Fibroblast of lung (primary cell): ENCODE measurements around the gene GALNT12. TPM values are rescaled to one million over a fixed set of nuclear protein-coding genes. Genes with fewer than 3 reads are reported as not detected.

Experiments
- DNase-seq, 2 donors: peaks; one replicate each; pipeline versions ENCODE4 v3.0.0 to v3.0.0-alpha.2; 2010; ENCODE audit warnings: low read depth in 2 of 2
- H2AFZ ChIP-seq: 2 replicates; pipeline ENCODE4 v1.5.1; 2012; ENCODE audit warnings: low read length, control low read depth, inconsistent platforms
- H3K27ac ChIP-seq: 2 replicates; pipeline ENCODE4 v1.5.1; 2011; ENCODE audit warnings: low read length, control low read depth; ENCODE audit not compliant: insufficient read depth
- H3K27me3 ChIP-seq: 2 replicates; pipeline ENCODE4 v1.5.1; 2011; ENCODE audit warnings: mild to moderate bottlenecking, low read length; ENCODE audit not compliant: control insufficient read depth, insufficient read depth
- H3K36me3 ChIP-seq: 2 replicates; pipeline ENCODE4 v1.5.1; 2011; ENCODE audit warnings: low read length; ENCODE audit not compliant: control insufficient read depth, insufficient read depth
- H3K4me1 ChIP-seq: 2 replicates; pipeline ENCODE4 v1.5.1; 2011; ENCODE audit warnings: low read length; ENCODE audit not compliant: control insufficient read depth, insufficient read depth; ENCODE audit errors: extremely low read depth
- H3K4me2 ChIP-seq: 2 replicates; pipeline ENCODE4 v1.5.1; 2011; ENCODE audit warnings: low read length, control low read depth; ENCODE audit not compliant: insufficient read depth; ENCODE audit errors: extremely low read depth
- H3K4me3 ChIP-seq, 4 experiments: fragments of 200-600 bp in 1 of 4; sonication (generic) in 1 of 4; replicated peaks in 1 of 4; 2 replicates each; pipeline ENCODE4 v1.5.1; 2011 to 2016; ENCODE audit warnings: low read length in 4 of 4, low read depth in 3 of 4, mild to moderate bottlenecking in 3 of 4, control low read depth in 2 of 4, inconsistent platforms in 1 of 4, mixed read lengths in 1 of 4; ENCODE audit not compliant: insufficient read depth in 1 of 4; ENCODE audit errors: control extremely low read depth in 1 of 4
- H3K79me2 ChIP-seq: 2 replicates; pipeline ENCODE4 v1.5.1; 2012; ENCODE audit warnings: mild to moderate bottlenecking, low read length, inconsistent platforms; ENCODE audit not compliant: control insufficient read depth, insufficient read depth
- H3K9ac ChIP-seq: 2 replicates; pipeline ENCODE4 v1.5.1; 2011; ENCODE audit warnings: mild to moderate bottlenecking, low read length, control low read depth; ENCODE audit not compliant: insufficient read depth
- H3K9me3 ChIP-seq: 2 replicates; pipeline ENCODE4 v1.5.1; 2012; ENCODE audit warnings: low read depth, low read length; ENCODE audit not compliant: control insufficient read depth, insufficient read depth
- H4K20me1 ChIP-seq: 2 replicates; pipeline ENCODE4 v1.5.1; 2011; ENCODE audit warnings: low read length; ENCODE audit not compliant: control insufficient read depth, insufficient read depth; ENCODE audit errors: extremely low read depth
- EZH2 ChIP-seq: IDR thresholded peaks from 2 replicates; pipeline ENCODE4 v1.5.1; 2012; ENCODE audit warnings: low read length, control low read depth, mild to moderate bottlenecking; ENCODE audit errors: missing control alignments
- polyA plus RNA-seq, 2 donors: library from polyadenylated mRNA; depleted of rRNA in 1 of 2; stranded (reverse) in 1 of 2; unstranded in 1 of 2; fragments of >200 nt; gene quantifications; 2 replicates each; pipeline ENCODE4 v1.2.1, GENCODE V29; 2011 to 2012; ENCODE audit warnings: missing spikeins in 1 of 2
- total RNA-seq: library from RNA; depleted of rRNA; stranded (reverse); fragments of >200 nt; gene quantifications from 2 replicates; pipeline ENCODE4 v1.2.1, GENCODE V29; 2014
- TF ChIP-seq, protein P1 (sequence below), 2 donors: IDR thresholded peaks in 1 of 2; conservative IDR thresholded peaks in 1 of 2; 1 replicate in 1 of 2; 2 replicates in 1 of 2; pipeline ENCODE4 v1.5.1; 2011 to 2012; ENCODE audit warnings: low read length in 2 of 2, control low read depth in 1 of 2, inconsistent platforms in 1 of 2, low read depth in 1 of 2, mild to moderate bottlenecking in 1 of 2

The GALNT12 gene
- total and polyA plus RNA-seq, 2 donors (not counting 1 experiment from before 2014, with no cell fraction given): 9.4 to 18.2 TPM

- no peaks in the 10 kb centered on the region for H4K20me1 ChIP-seq
- H3K4me2 ChIP-seq: no peak overlapping the region
- H2AFZ ChIP-seq: no peak overlapping the region
- H3K4me3 ChIP-seq: no peak overlapping the region
- no peak overlapping the region for H3K27ac ChIP-seq
- H3K4me1 ChIP-seq: no peaks in the 10 kb centered on the region
- no peaks in the 10 kb centered on the region for H3K36me3 ChIP-seq
- no peaks in the 10 kb centered on the region for H3K79me2 ChIP-seq
- H3K9me3 ChIP-seq: no peaks in the 10 kb centered on the region
- no peak overlapping the region for H3K9ac ChIP-seq
- DNase-seq: no peak
- no peaks in the 10 kb centered on the region for H3K27me3 ChIP-seq
- TF ChIP-seq, protein P1, sequence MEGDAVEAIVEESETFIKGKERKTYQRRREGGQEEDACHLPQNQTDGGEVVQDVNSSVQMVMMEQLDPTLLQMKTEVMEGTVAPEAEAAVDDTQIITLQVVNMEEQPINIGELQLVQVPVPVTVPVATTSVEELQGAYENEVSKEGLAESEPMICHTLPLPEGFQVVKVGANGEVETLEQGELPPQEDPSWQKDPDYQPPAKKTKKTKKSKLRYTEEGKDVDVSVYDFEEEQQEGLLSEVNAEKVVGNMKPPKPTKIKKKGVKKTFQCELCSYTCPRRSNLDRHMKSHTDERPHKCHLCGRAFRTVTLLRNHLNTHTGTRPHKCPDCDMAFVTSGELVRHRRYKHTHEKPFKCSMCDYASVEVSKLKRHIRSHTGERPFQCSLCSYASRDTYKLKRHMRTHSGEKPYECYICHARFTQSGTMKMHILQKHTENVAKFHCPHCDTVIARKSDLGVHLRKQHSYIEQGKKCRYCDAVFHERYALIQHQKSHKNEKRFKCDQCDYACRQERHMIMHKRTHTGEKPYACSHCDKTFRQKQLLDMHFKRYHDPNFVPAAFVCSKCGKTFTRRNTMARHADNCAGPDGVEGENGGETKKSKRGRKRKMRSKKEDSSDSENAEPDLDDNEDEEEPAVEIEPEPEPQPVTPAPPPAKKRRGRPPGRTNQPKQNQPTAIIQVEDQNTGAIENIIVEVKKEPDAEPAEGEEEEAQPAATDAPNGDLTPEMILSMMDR (conservative IDR thresholded peaks at IDR 0.05 in 1 of 2, IDR thresholded peaks at IDR 0.05 in 1 of 2; ENCODE audit: low read depth in 1 of 2, low read length in 2 of 2): no peak
- no peak for TF ChIP-seq EZH2
These were observed 28.7 kb downstream of the GALNT12 start for GRCh38 chr9:98836206-98836605.

- H2AFZ ChIP-seq: no peak overlapping the region
- no peaks in the 10 kb centered on the region for H3K9me3 ChIP-seq
- no peak overlapping the region for H3K4me3 ChIP-seq
- no peak overlapping the region for H3K9ac ChIP-seq
- no peak for TF ChIP-seq EZH2
- TF ChIP-seq, protein P1 (conservative IDR thresholded peaks at IDR 0.05 in 1 of 2, IDR thresholded peaks at IDR 0.05 in 1 of 2; ENCODE audit: low read depth in 1 of 2, low read length in 2 of 2): no peak
- no peaks in the 10 kb centered on the region for H3K27me3 ChIP-seq
- no peaks in the 10 kb centered on the region for H4K20me1 ChIP-seq
- no peak for DNase-seq
- H3K36me3 ChIP-seq: no peaks in the 10 kb centered on the region
- H3K79me2 ChIP-seq: no peaks in the 10 kb centered on the region
- no peak overlapping the region for H3K4me2 ChIP-seq
- H3K27ac ChIP-seq: no peak overlapping the region
- no peaks in the 10 kb centered on the region for H3K4me1 ChIP-seq
These were observed 30.0 kb downstream of the GALNT12 start for GRCh38 chr9:98837516-98837915.

GRCh38 chr9:98838155-98838867, 30.8 kb downstream of the GALNT12 start:
- no peaks in the 10 kb centered on the region for H3K36me3 ChIP-seq
- no peaks in the 10 kb centered on the region for H3K4me1 ChIP-seq
- H3K27me3 ChIP-seq: no peaks in the 10 kb centered on the region
- H3K9ac ChIP-seq: no peak overlapping the region
- H3K4me2 ChIP-seq: no peak overlapping the region
- no peaks in the 10 kb centered on the region for H4K20me1 ChIP-seq
- H3K4me3 ChIP-seq: no peak overlapping the region
- H3K9me3 ChIP-seq: no peaks in the 10 kb centered on the region
- no peak overlapping the region for H3K27ac ChIP-seq
- no peaks in the 10 kb centered on the region for H3K79me2 ChIP-seq
- TF ChIP-seq EZH2: no peak
- TF ChIP-seq, protein P1 (conservative IDR thresholded peaks at IDR 0.05 in 1 of 2, IDR thresholded peaks at IDR 0.05 in 1 of 2; ENCODE audit: low read depth in 1 of 2, low read length in 2 of 2): no peak
- no peak overlapping the region for H2AFZ ChIP-seq
- no peak for DNase-seq
